ENCODE data around the gene INF2.

The INF2 gene

DNA sequence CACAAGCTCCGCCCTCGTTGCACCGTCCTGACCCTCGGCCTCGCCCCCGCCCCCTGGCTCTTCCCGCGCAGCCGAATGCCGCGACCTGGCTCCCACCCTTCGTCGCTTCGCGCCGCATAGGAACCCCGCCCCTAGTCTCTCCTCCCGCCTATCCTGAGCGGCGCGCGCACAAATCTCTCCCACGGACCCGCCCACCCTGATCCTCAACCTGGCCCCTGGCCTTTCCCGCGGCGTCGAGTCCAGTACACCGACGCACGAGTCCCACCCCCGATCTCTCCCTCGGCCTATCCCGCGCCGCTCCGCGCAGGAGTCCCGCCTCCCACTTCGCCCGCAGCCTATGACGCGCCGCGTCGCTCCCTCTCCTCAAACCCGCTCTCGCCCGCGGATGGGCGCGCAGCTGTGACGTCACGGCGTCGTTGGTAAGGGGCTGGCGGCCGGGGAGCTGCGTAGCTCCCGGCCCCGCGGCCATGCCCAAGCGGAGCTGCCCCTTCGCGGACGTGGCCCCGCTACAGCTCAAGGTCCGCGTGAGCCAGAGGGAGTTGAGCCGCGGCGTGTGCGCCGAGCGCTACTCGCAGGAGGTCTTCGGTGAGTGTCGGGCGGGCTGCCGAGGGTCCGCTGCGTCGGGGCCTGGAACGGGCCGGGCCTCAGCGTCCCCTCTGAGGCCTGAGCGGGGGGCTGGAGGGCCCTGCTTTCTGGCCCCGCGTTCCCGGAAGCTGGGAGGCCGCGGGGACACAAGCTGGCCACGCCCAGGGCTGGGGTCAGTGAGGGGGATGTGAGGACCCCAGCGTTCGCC lies 63.5 kb downstream of the INF2 start, which contains the start of gene SIVA1:
SIVA1 (plus strand) TSS at position 413 of the 793 bp plus-strand sequence; CDS start at position 468, 55 bp downstream.
- peak; percentile 100 for DNase-seq (ENCODE audit: low read depth, low spot score)
- TF ChIP-seq, protein P1, sequence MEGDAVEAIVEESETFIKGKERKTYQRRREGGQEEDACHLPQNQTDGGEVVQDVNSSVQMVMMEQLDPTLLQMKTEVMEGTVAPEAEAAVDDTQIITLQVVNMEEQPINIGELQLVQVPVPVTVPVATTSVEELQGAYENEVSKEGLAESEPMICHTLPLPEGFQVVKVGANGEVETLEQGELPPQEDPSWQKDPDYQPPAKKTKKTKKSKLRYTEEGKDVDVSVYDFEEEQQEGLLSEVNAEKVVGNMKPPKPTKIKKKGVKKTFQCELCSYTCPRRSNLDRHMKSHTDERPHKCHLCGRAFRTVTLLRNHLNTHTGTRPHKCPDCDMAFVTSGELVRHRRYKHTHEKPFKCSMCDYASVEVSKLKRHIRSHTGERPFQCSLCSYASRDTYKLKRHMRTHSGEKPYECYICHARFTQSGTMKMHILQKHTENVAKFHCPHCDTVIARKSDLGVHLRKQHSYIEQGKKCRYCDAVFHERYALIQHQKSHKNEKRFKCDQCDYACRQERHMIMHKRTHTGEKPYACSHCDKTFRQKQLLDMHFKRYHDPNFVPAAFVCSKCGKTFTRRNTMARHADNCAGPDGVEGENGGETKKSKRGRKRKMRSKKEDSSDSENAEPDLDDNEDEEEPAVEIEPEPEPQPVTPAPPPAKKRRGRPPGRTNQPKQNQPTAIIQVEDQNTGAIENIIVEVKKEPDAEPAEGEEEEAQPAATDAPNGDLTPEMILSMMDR (IDR thresholded peaks at IDR 0.05; ENCODE audit: low read depth, low read length): no peak
- in situ Hi-C loops (cut with HindIII; ENCODE audit: low sequenced_read_pairs): no loop called here
- H3K4me3 ChIP-seq (ENCODE audit: low read depth, low read length): peak within 1 kb of the TSS; percentile 90

- TF ChIP-seq, protein P1 (IDR thresholded peaks at IDR 0.05; ENCODE audit: low read depth, low read length): no peak
- DNase-seq (ENCODE audit: low read depth, low spot score): no peak
- peak overlapping the region; percentile 90 for H3K4me3 ChIP-seq (ENCODE audit: low read depth, low read length)
- in situ Hi-C loops (cut with HindIII; ENCODE audit: low sequenced_read_pairs): no loop called here
Measured at GRCh38 chr14:104753528-104754212, 64.3 kb downstream of the INF2 start.

GRCh38 chr14:104754213-104754851 lies 64.9 kb downstream of the INF2 start:
- no peak for DNase-seq (ENCODE audit: low read depth, low spot score)
- H3K4me3 ChIP-seq (ENCODE audit: low read depth, low read length): peak overlapping the region; percentile 90
- TF ChIP-seq, protein P1 (IDR thresholded peaks at IDR 0.05; ENCODE audit: low read depth, low read length): no peak
- in situ Hi-C loops (cut with HindIII; ENCODE audit: low sequenced_read_pairs): no loop called here

DNA sequence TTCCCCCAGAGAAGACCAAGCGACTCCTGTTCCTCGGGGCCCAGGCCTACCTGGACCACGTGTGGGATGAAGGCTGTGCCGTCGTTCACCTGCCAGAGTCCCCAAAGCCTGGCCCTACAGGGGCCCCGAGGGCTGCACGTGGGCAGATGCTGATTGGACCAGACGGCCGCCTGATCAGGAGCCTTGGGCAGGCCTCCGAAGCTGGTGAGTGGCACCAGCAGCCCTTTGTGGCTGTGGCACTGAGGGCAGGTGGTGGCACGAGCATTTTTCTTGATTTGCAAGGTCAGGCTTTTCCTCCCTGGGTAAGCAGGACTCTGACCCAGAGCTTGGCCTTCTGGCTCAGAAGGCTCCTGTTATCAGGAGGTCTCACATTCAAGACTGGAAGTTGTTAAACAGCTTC lies 66.2 kb downstream of the INF2 start:
- TF ChIP-seq, protein P1 (IDR thresholded peaks at IDR 0.05; ENCODE audit: low read depth, low read length): no peak
- no peak overlapping the region for H3K4me3 ChIP-seq (ENCODE audit: low read depth, low read length)
- no peak for DNase-seq (ENCODE audit: low read depth, low spot score)
- in situ Hi-C loops (cut with HindIII; ENCODE audit: low sequenced_read_pairs): no loop called here

DNA sequence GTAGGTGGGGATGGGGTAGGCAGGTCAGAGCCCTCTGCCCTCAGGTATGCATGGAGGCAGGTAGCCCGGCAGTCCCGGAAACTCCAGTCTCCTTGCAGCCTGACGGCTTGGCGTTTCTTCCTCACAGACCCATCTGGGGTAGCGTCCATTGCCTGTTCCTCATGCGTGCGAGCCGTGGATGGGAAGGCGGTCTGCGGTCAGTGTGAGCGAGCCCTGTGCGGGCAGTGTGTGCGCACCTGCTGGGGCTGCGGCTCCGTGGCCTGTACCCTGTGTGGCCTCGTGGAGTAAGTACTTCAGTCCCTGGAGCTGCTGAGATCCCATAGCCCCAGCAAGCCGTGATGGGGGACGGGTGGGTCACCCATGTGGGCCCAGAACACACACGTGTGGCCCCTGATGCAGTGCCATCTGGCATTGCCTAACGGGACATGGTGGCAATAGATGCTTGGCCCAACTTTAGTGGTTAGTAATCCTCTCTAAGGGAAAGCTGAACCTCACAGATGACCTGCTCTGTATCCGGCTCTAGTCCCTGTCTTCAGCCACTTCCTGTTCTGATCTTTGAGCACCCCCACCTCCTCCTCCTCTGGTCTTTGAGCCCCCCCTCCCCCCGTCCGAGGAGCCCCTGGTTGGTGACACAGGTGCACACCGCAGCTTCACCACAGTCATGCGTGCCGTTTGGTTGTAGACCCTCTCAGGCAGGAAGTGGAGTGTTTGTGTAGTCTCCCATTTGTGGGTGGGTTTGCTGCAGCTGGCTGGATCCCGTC lies 67.2 kb downstream of the INF2 start:
- no peak for DNase-seq (ENCODE audit: low read depth, low spot score)
- in situ Hi-C loops (cut with HindIII; ENCODE audit: low sequenced_read_pairs): no loop called here
- H3K4me3 ChIP-seq (ENCODE audit: low read depth, low read length): no peak overlapping the region
- TF ChIP-seq, protein P1 (IDR thresholded peaks at IDR 0.05; ENCODE audit: low read depth, low read length): no peak

DNA sequence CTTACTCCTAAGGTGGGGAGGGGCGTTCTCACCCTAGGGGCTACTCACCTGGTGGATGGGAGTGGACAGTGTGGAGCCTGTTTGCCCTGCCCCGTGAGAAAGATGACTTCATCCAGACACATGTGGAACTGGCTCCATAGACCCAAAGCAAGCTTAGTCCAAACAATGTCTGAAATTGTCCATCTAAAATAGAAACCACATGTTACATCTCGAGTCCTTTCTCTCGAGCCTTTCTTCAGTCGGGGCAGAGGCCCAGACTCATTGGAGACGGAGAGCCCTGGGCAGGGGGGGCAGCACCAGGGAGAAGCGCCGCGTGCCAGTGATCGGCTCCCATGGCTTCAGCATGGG lies 67.8 kb downstream of the INF2 start:
- in situ Hi-C loops (cut with HindIII; ENCODE audit: low sequenced_read_pairs): no loop called here
- H3K4me3 ChIP-seq (ENCODE audit: low read depth, low read length): no peak overlapping the region
- TF ChIP-seq, protein P1 (IDR thresholded peaks at IDR 0.05; ENCODE audit: low read depth, low read length): no peak
- DNase-seq (ENCODE audit: low read depth, low spot score): no peak
